H9 (cell line): ENCODE data around the gene TMEFF2. TPM values are rescaled to one million over a fixed set of nuclear protein-coding genes. Genes with fewer than 3 reads are reported as not detected.

Experiments
- DNase-seq: peaks from one replicate; pipeline ENCODE4 v3.0.0-alpha.2; 2017
- H2AFZ ChIP-seq: one replicate; pipeline ENCODE4 v1.6.1; 2013; ENCODE audit warnings: mild to moderate bottlenecking, low read length, control low read depth, moderate library complexity
- H2AK5ac ChIP-seq: 2 replicates; pipeline ENCODE4 v1.6.1; 2013; ENCODE audit warnings: low read length, control low read depth, mixed read lengths; ENCODE audit not compliant: insufficient read length
- H2BK120ac ChIP-seq: one replicate; pipeline ENCODE4 v1.6.1; 2013; ENCODE audit warnings: low read depth, mild to moderate bottlenecking, low read length, control low read depth, inconsistent platforms; ENCODE audit not compliant: poor library complexity, severe bottlenecking
- H2BK12ac ChIP-seq: 2 replicates; pipeline ENCODE4 v1.6.1; 2013; ENCODE audit warnings: low read length, control low read depth, mixed read lengths, low read depth; ENCODE audit not compliant: insufficient read length
- H2BK15ac ChIP-seq: 2 replicates; pipeline ENCODE4 v1.6.1; 2013; ENCODE audit warnings: low read depth, low read length, control low read depth
- H2BK20ac ChIP-seq: one replicate; pipeline ENCODE4 v1.6.1; 2013; ENCODE audit warnings: low read depth, mild to moderate bottlenecking, low read length, control low read depth, inconsistent platforms; ENCODE audit not compliant: poor library complexity, severe bottlenecking
- H2BK5ac ChIP-seq: 2 replicates; pipeline ENCODE4 v1.6.1; 2013; ENCODE audit warnings: low read length, control low read depth, mixed read lengths; ENCODE audit not compliant: insufficient read length
- H3K14ac ChIP-seq: 2 replicates; pipeline ENCODE4 v1.6.1; 2013; ENCODE audit warnings: low read length, control low read depth; ENCODE audit not compliant: insufficient read depth
- H3K18ac ChIP-seq: 2 replicates; pipeline ENCODE4 v1.6.1; 2013; ENCODE audit warnings: low read depth, mild to moderate bottlenecking, mixed read lengths, low read length, control low read depth; ENCODE audit not compliant: insufficient read length
- H3K23ac ChIP-seq: 2 replicates; pipeline ENCODE4 v1.6.1; 2013; ENCODE audit warnings: low read length, control low read depth, mixed read lengths, low read depth; ENCODE audit not compliant: insufficient read length
- H3K23me2 ChIP-seq: 2 replicates; pipeline ENCODE4 v1.6.1; 2013; ENCODE audit warnings: low read depth, mild to moderate bottlenecking, mixed read lengths, low read length, control low read depth; ENCODE audit not compliant: insufficient read length, poor library complexity, severe bottlenecking
- H3K27ac ChIP-seq: 2 replicates; pipeline ENCODE4 v1.5.1; 2013; ENCODE audit warnings: low read length, control low read depth, mixed read lengths, low read depth; ENCODE audit not compliant: insufficient read length
- H3K27me3 ChIP-seq: 2 replicates; pipeline ENCODE4 v1.6.1; 2013; ENCODE audit warnings: low read length, control low read depth, inconsistent platforms; ENCODE audit not compliant: insufficient read depth
- H3K4ac ChIP-seq: 2 replicates; pipeline ENCODE4 v1.6.1; 2013; ENCODE audit warnings: low read depth, mild to moderate bottlenecking, control low read depth, inconsistent platforms, low read length, moderate library complexity
- H3K4me1 ChIP-seq: 2 replicates; pipeline ENCODE4 v1.6.1; 2013; ENCODE audit warnings: low read length, control low read depth, inconsistent platforms; ENCODE audit not compliant: insufficient read depth
- H3K4me2 ChIP-seq: 2 replicates; pipeline ENCODE4 v1.6.1; 2013; ENCODE audit warnings: low read length, control low read depth, mixed read lengths; ENCODE audit not compliant: insufficient read length, insufficient read depth
- H3K56ac ChIP-seq: 2 replicates; pipeline ENCODE4 v1.6.1; 2013; ENCODE audit warnings: low read depth, mild to moderate bottlenecking, mixed read lengths, low read length, control low read depth; ENCODE audit not compliant: insufficient read length
- H3K79me1 ChIP-seq: 2 replicates; pipeline ENCODE4 v1.6.1; 2013; ENCODE audit warnings: low read depth, mild to moderate bottlenecking, moderate library complexity, low read length, control low read depth, inconsistent platforms; ENCODE audit not compliant: insufficient read depth, poor library complexity, severe bottlenecking
- H3K79me2 ChIP-seq: 2 replicates; pipeline ENCODE4 v1.6.1; 2013; ENCODE audit warnings: low read length, control low read depth, inconsistent platforms; ENCODE audit not compliant: insufficient read depth
- H3K9ac ChIP-seq: 2 replicates; pipeline ENCODE4 v1.6.1; 2013; ENCODE audit warnings: low read length, control low read depth, mixed read lengths; ENCODE audit not compliant: insufficient read length; ENCODE audit errors: extremely low read depth
- H3K9me3 ChIP-seq: one replicate; pipeline ENCODE4 v1.6.1; 2013; ENCODE audit warnings: low read depth, low read length, inconsistent platforms; ENCODE audit not compliant: control insufficient read depth
- H3T11ph ChIP-seq: one replicate; pipeline ENCODE4 v1.6.1; 2013; ENCODE audit warnings: mild to moderate bottlenecking, low read length, control low read depth, inconsistent platforms
- H4K20me1 ChIP-seq: one replicate; pipeline ENCODE4 v1.6.1; 2013; ENCODE audit not compliant: control insufficient read depth, insufficient read length, insufficient read depth
- H4K5ac ChIP-seq: 2 replicates; pipeline ENCODE4 v1.6.1; 2013; ENCODE audit warnings: low read depth, mild to moderate bottlenecking, mixed read lengths, low read length, control low read depth; ENCODE audit not compliant: insufficient read length
- H4K8ac ChIP-seq: replicated peaks from 2 replicates; pipeline ENCODE4 v1.6.1; 2013; ENCODE audit warnings: low read length, control low read depth, mixed read lengths, low read depth; ENCODE audit not compliant: insufficient read length
- H4K91ac ChIP-seq: 2 replicates; pipeline ENCODE4 v1.6.1; 2013; ENCODE audit warnings: low read depth, mild to moderate bottlenecking, moderate library complexity, mixed read lengths, low read length, control low read depth; ENCODE audit not compliant: insufficient read length
- H3K27ac Mint-ChIP-seq, 3 experiments: 2 replicates in 2 of 3; 3 replicates in 1 of 3; pipeline ENCODE4 v1.8.0; 2020 to 2021; ENCODE audit warnings: mixed read lengths in 3 of 3, mild to moderate bottlenecking in 1 of 3, moderate library complexity in 1 of 3
- H3K27me3 Mint-ChIP-seq: 2 replicates; pipeline ENCODE4 v1.8.0; 2021; ENCODE audit warnings: low read depth, mild to moderate bottlenecking, moderate library complexity, mixed read lengths
- H3K36me3 Mint-ChIP-seq, 3 experiments: 2 replicates in 2 of 3; 3 replicates in 1 of 3; pipeline ENCODE4 v1.8.0; 2020 to 2021; ENCODE audit warnings: low read depth in 3 of 3, mixed read lengths in 3 of 3; ENCODE audit not compliant: insufficient read depth in 1 of 3
- H3K4me1 Mint-ChIP-seq, 2 experiments: 2 replicates each; pipeline ENCODE4 v1.8.0; 2020; ENCODE audit warnings: mixed read lengths in 2 of 2
- H3K4me3 Mint-ChIP-seq, 2 experiments: 2 replicates in 1 of 2; 3 replicates in 1 of 2; pipeline ENCODE4 v1.8.0; 2020 to 2021; ENCODE audit warnings: mild to moderate bottlenecking in 2 of 2, mixed read lengths in 2 of 2, moderate library complexity in 1 of 2
- H3K9me3 Mint-ChIP-seq, 2 experiments: 2 replicates in 1 of 2; 3 replicates in 1 of 2; pipeline ENCODE4 v1.8.0; 2020; ENCODE audit warnings: mild to moderate bottlenecking in 2 of 2, mixed read lengths in 2 of 2, moderate library complexity in 1 of 2
- CTCF ChIP-seq: fragments of 200-600 bp; sonication (generic); conservative IDR thresholded peaks from 3 replicates; pipeline ENCODE4 v1.8.0; 2021; ENCODE audit warnings: antibody characterized with exemption, mild to moderate bottlenecking
- WGBS: extraction: QIAGEN DNeasy Blood & Tissue Kit; methylation state at CpG from one replicate; pipeline ENCODE4 v1.1.7; 2013; ENCODE audit warnings: missing lambda C conversion rate, low lambda C conversion rate, mixed read lengths; ENCODE audit not compliant: insufficient read length; ENCODE audit errors: extremely low coverage; 5-methylcytosine and 5-hydroxymethylcytosine counted together
- total RNA-seq: library from RNA; stranded (reverse); gene quantifications from 2 replicates; pipeline ENCODE4 v1.2.1, GENCODE V29; 2021

The TMEFF2 gene
- total RNA-seq, 1 experiment from 2014 or later = 0.39 TPM

- H3K4me3 Mint-ChIP-seq = peak overlapping the region; percentile 71 to 84
- peaks cover 73% of the 10 kb centered on the region for H3K27me3 Mint-ChIP-seq
- peak overlapping the region in 1 of 3 experiments; percentile 42; a peak in 1 of 7 replicates for H3K27ac Mint-ChIP-seq
- no CpG with 5 or more reads among the region's 48 CpGs for WGBS
- Histone ChIP-seq H3K9ac (no peak overlapping the region), H2BK5ac (no peak overlapping the region), H4K5ac (no peak overlapping the region), H3K27me3 (peaks cover 28% of the 10 kb centered on the region), H4K8ac (no peak overlapping the region), H3K27ac (no peak overlapping the region), H3K4me2 (peak overlapping the region; percentile 77), H2BK15ac (no peak overlapping the region), H3K18ac (no peak overlapping the region), H2AK5ac (no peak overlapping the region), H3K23me2 (peaks cover 14% of the 10 kb centered on the region), H4K91ac (no peak overlapping the region), H3K14ac (no peak overlapping the region), H3K56ac (no peak overlapping the region), H4K20me1 (no peaks in the 10 kb centered on the region), H3T11ph (no peak overlapping the region), H3K4me1 (no peaks in the 10 kb centered on the region), H2AFZ (no peak overlapping the region), H2BK12ac (no peak overlapping the region), H3K9me3 (no peaks in the 10 kb centered on the region), H2BK120ac (no peak overlapping the region), H3K4ac (no peak overlapping the region), H3K79me2 (no peaks in the 10 kb centered on the region), H2BK20ac (no peak overlapping the region), H3K23ac (no peak overlapping the region), H3K79me1 (no peaks in the 10 kb centered on the region)
- no peaks in the 10 kb centered on the region for H3K9me3 Mint-ChIP-seq
- TF ChIP-seq CTCF = no peak
- H3K36me3 Mint-ChIP-seq = no peaks in the 10 kb centered on the region; a peak in 1 of 7 replicates
- H3K4me1 Mint-ChIP-seq = peaks cover 20 to 26% of the 10 kb centered on the region in 2 experiments
- DNase-seq = no peak
Measured at GRCh38 chr2:192194265-192194865, 368 bp downstream of the TMEFF2 start.
